Esophagus muscularis mucosa (tissue), 4 donors: ENCODE results near the gene SWAP70. TPM values are rescaled to one million over a fixed set of nuclear protein-coding genes. Genes with fewer than 3 reads are reported as not detected.

ENCODE experiments used
- DNase-seq: peaks from one replicate; pipeline ENCODE4 v3.0.0-alpha.2; 2017; ENCODE audit errors: extremely low spot score
- H3K27ac ChIP-seq, 4 donors: fragments of 200-600 bp; sonication (generic); replicated peaks in 1 of 4; 1 replicate in 3 of 4; 2 replicates in 1 of 4; pipeline ENCODE4 v1.5.1; 2016 to 2019; ENCODE audit warnings: mild to moderate bottlenecking in 1 of 4
- H3K27me3 ChIP-seq, 4 donors: fragments of 200-600 bp; sonication (generic); one replicate each; pipeline versions ENCODE4 v1.5.1 to v1.6.0; 2016 to 2019
- H3K36me3 ChIP-seq, 4 donors: fragments of 200-600 bp; sonication (generic); one replicate each; pipeline ENCODE4 v1.5.1; 2016 to 2019
- H3K4me1 ChIP-seq, 4 donors: fragments of 200-600 bp; sonication (generic); one replicate each; pipeline ENCODE4 v1.5.1; 2016 to 2019
- H3K4me3 ChIP-seq, 4 donors: fragments of 200-600 bp; sonication (generic); 1 replicate in 2 of 4; 2 replicates in 2 of 4; pipeline ENCODE4 v1.5.1; 2016 to 2019; ENCODE audit warnings: mild to moderate bottlenecking in 4 of 4, moderate library complexity in 1 of 4
- H3K9me3 ChIP-seq, 4 donors: fragments of 200-600 bp; sonication (generic); 1 replicate in 3 of 4; 2 replicates in 1 of 4; pipeline ENCODE4 v1.5.1; 2016 to 2019
- CTCF ChIP-seq, 3 experiments: fragments of 200-600 bp in 2 of 3; fragments of 450-650 bp in 1 of 3; sonication (generic) in 2 of 3; IDR thresholded peaks; one replicate each; pipeline ENCODE4 v1.5.1; 2017 to 2019; ENCODE audit warnings: antibody characterized with exemption in 3 of 3, mild to moderate bottlenecking in 2 of 3, moderate library complexity in 1 of 3
- EP300 ChIP-seq: sonication (generic); formaldehyde crosslinking; IDR thresholded peaks from one replicate; pipeline ENCODE4 v1.6.1; 2017; ENCODE audit warnings: antibody characterized with exemption
- POLR2A ChIP-seq: fragments of 450-650 bp; IDR thresholded peaks from one replicate; pipeline ENCODE4 v1.6.1; 2017; ENCODE audit warnings: antibody characterized with exemption, moderate library complexity, mild to moderate bottlenecking, low read depth
- POLR2AphosphoS5 ChIP-seq, 2 donors: sonication (generic); formaldehyde crosslinking; IDR thresholded peaks; one replicate each; pipeline ENCODE4 v1.6.1; 2017; ENCODE audit warnings: antibody characterized with exemption in 2 of 2
- whole genome bisulfite sequencing: methylation state at CpG from one replicate; pipeline ENCODE4 v1.1.5; 2018; 5-methylcytosine and 5-hydroxymethylcytosine counted together
- intact Hi-C: fragments of 100-400 bp; cut with DNase I; formaldehyde crosslinking; loops from one replicate; pipeline ENCODE4 v1.15.1; 2023
- total RNA-seq, 4 donors: library from RNA; depleted of rRNA; stranded (reverse); fragments of >200 nt; gene quantifications; one replicate each; pipeline versions ENCODE4 v1.1.0 to v1.2.1, GENCODE V29; 2016

Gene SWAP70
- total RNA-seq, 4 donors from 2014 or later: 37.8 to 54.9 (median 46.5) TPM

GRCh38 chr11:9776203-9776602 is 112.3 kb downstream of the SWAP70 start:
- Histone ChIP-seq H3K36me3 (peaks cover 10 to 31% (median 20%) of the 10 kb centered on the region in 4 donors), H3K27me3 (no peaks in the 10 kb centered on the region), H3K4me1 (peaks cover 10 to 20% (median 16%) of the 10 kb centered on the region in 4 donors), H3K9me3 (no peaks in the 10 kb centered on the region), H3K4me3 (no peak overlapping the region), H3K27ac (no peak overlapping the region)
- WGBS: 94% methylated on average over 1 of the region's 1 CpG
- TF ChIP-seq EP300 (no peak), POLR2AphosphoS5 (IDR thresholded peaks at IDR 0.05) (no peak), POLR2A (no peak)
- intact Hi-C loops: no loop called here
- no peak for DNase-seq

- no peak for DNase-seq
- no peak overlapping the region for H3K4me3 ChIP-seq
- no peaks in the 10 kb centered on the region for H3K9me3 ChIP-seq
- no peaks in the 10 kb centered on the region for H3K27me3 ChIP-seq
- TF ChIP-seq POLR2A (no peak), CTCF (IDR thresholded peaks at IDR 0.05) (no peak), EP300 (no peak), POLR2AphosphoS5 (IDR thresholded peaks at IDR 0.05) (no peak)
- H3K36me3 ChIP-seq: peaks cover 16 to 39% (median 28%) of the 10 kb centered on the region in 4 donors
- peaks cover 8 to 18% (median 14%) of the 10 kb centered on the region in 4 donors for H3K4me1 ChIP-seq
- 81% methylated on average over 2 of the region's 2 CpGs for WGBS
- intact Hi-C loops: no loop called here
- no peak overlapping the region for H3K27ac ChIP-seq
These were observed 113.2 kb downstream of the SWAP70 start for GRCh38 chr11:9777066-9777465.

DNA sequence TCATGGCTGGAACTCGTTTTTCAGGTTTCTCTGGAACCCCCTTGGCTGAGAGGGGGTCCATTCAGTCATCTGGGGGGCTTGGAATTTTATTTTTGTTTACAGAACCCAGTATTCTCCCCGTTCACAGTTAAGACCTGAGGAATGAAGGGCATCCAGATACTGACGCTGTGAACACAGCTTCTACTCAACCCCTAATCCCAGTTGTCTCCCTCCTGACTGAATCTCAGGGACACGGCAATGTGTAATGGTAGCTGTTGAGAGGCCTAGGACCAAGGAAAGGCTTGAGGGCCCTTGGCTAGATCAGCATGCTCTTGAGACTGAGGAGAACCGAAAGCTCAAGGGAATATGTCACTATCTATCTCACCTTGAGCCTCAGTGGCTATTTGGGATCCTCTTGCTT is 113.6 kb downstream of the SWAP70 start:
- intact Hi-C loops: no loop called here
- DNase-seq: no peak
- WGBS: 80% methylated on average over 5 of the region's 5 CpGs

GRCh38 chr11:9780929-9781328 is 117.1 kb downstream of the SWAP70 start:
- TF ChIP-seq EP300 (no peak), POLR2AphosphoS5 (IDR thresholded peaks at IDR 0.05) (no peak), POLR2A (no peak), CTCF (IDR thresholded peaks at IDR 0.05) (no peak)
- 99% methylated on average over 4 of the region's 4 CpGs for WGBS
- DNase-seq: no peak
- Histone ChIP-seq H3K4me3 (no peak overlapping the region), H3K9me3 (no peaks in the 10 kb centered on the region), H3K27me3 (no peaks in the 10 kb centered on the region), H3K36me3 (peaks cover 16 to 77% (median 52%) of the 10 kb centered on the region in 4 donors), H3K27ac (no peak overlapping the region), H3K4me1 (peaks cover 0 to 13% (median 2%) of the 10 kb centered on the region in 4 donors)
- intact Hi-C loops: no loop called here

More for the DNA sequence above, 113.6 kb downstream of the SWAP70 start:
- Histone ChIP-seq H3K36me3 (peaks cover 16 to 43% (median 29%) of the 10 kb centered on the region in 4 donors), H3K4me1 (peaks cover 8 to 15% (median 14%) of the 10 kb centered on the region in 4 donors), H3K27ac (no peak overlapping the region), H3K4me3 (no peak overlapping the region), H3K27me3 (no peaks in the 10 kb centered on the region), H3K9me3 (no peaks in the 10 kb centered on the region)
- no peak for TF ChIP-seq EP300
- no peak for TF ChIP-seq POLR2A
- TF ChIP-seq POLR2AphosphoS5 (IDR thresholded peaks at IDR 0.05): no peak
- TF ChIP-seq CTCF (IDR thresholded peaks at IDR 0.05): no peak

DNA sequence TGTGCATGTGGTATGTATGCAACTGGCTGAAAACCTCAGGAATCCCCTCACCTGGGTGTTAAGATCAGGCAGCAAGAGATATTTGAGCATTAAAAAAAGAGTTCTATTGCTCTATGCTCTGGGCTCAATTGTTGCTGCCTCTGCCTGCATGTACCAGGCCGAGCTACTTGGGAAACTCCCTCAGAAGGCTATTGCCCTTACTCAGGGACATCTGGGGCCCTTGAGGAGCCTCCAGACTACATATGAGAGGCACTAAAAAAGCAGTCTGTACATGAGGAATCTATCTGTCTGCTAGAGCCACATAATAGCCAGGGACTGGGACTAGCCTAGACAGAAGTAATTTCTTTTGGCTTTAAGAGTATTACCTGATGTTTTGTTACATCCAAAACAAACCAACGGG is 120.1 kb downstream of the SWAP70 start:
- Histone ChIP-seq H3K36me3 (peaks cover 22 to 97% (median 73%) of the 10 kb centered on the region in 4 donors), H3K9me3 (no peaks in the 10 kb centered on the region), H3K4me3 (no peak overlapping the region), H3K4me1 (peaks cover 11 to 19% (median 14%) of the 10 kb centered on the region in 4 donors), H3K27ac (no peak overlapping the region), H3K27me3 (no peaks in the 10 kb centered on the region)
- DNase-seq: no peak
- TF ChIP-seq CTCF (IDR thresholded peaks at IDR 0.05): no peak
- TF ChIP-seq POLR2AphosphoS5 (IDR thresholded peaks at IDR 0.05): no peak
- no peak for TF ChIP-seq POLR2A
- TF ChIP-seq EP300: no peak
- intact Hi-C loops: no loop called here
- 85% methylated on average over 2 of the region's 2 CpGs for WGBS
